H9 (cell line): ENCODE data around the gene PTCD2. TPM values are rescaled to one million over a fixed set of nuclear protein-coding genes. Genes with fewer than 3 reads are reported as not detected.
A peak's percentile ranks its signal among the peaks of the same experiment; 100 is the strongest.

Experiments
- DNase-seq: peaks from one replicate; pipeline ENCODE4 v3.0.0-alpha.2; 2017
- H2AFZ ChIP-seq: one replicate; pipeline ENCODE4 v1.6.1; 2013; ENCODE audit warnings: mild to moderate bottlenecking, low read length, control low read depth, moderate library complexity
- H2AK5ac ChIP-seq: 2 replicates; pipeline ENCODE4 v1.6.1; 2013; ENCODE audit warnings: low read length, control low read depth, mixed read lengths; ENCODE audit not compliant: insufficient read length
- H2BK120ac ChIP-seq: one replicate; pipeline ENCODE4 v1.6.1; 2013; ENCODE audit warnings: low read depth, mild to moderate bottlenecking, low read length, control low read depth, inconsistent platforms; ENCODE audit not compliant: poor library complexity, severe bottlenecking
- H2BK12ac ChIP-seq: 2 replicates; pipeline ENCODE4 v1.6.1; 2013; ENCODE audit warnings: low read length, control low read depth, mixed read lengths, low read depth; ENCODE audit not compliant: insufficient read length
- H2BK15ac ChIP-seq: 2 replicates; pipeline ENCODE4 v1.6.1; 2013; ENCODE audit warnings: low read depth, low read length, control low read depth
- H2BK20ac ChIP-seq: one replicate; pipeline ENCODE4 v1.6.1; 2013; ENCODE audit warnings: low read depth, mild to moderate bottlenecking, low read length, control low read depth, inconsistent platforms; ENCODE audit not compliant: poor library complexity, severe bottlenecking
- H2BK5ac ChIP-seq: 2 replicates; pipeline ENCODE4 v1.6.1; 2013; ENCODE audit warnings: low read length, control low read depth, mixed read lengths; ENCODE audit not compliant: insufficient read length
- H3K14ac ChIP-seq: 2 replicates; pipeline ENCODE4 v1.6.1; 2013; ENCODE audit warnings: low read length, control low read depth; ENCODE audit not compliant: insufficient read depth
- H3K18ac ChIP-seq: 2 replicates; pipeline ENCODE4 v1.6.1; 2013; ENCODE audit warnings: low read depth, mild to moderate bottlenecking, mixed read lengths, low read length, control low read depth; ENCODE audit not compliant: insufficient read length
- H3K23ac ChIP-seq: 2 replicates; pipeline ENCODE4 v1.6.1; 2013; ENCODE audit warnings: low read length, control low read depth, mixed read lengths, low read depth; ENCODE audit not compliant: insufficient read length
- H3K23me2 ChIP-seq: 2 replicates; pipeline ENCODE4 v1.6.1; 2013; ENCODE audit warnings: low read depth, mild to moderate bottlenecking, mixed read lengths, low read length, control low read depth; ENCODE audit not compliant: insufficient read length, poor library complexity, severe bottlenecking
- H3K27ac ChIP-seq: 2 replicates; pipeline ENCODE4 v1.5.1; 2013; ENCODE audit warnings: low read length, control low read depth, mixed read lengths, low read depth; ENCODE audit not compliant: insufficient read length
- H3K27me3 ChIP-seq: 2 replicates; pipeline ENCODE4 v1.6.1; 2013; ENCODE audit warnings: low read length, control low read depth, inconsistent platforms; ENCODE audit not compliant: insufficient read depth
- H3K4ac ChIP-seq: 2 replicates; pipeline ENCODE4 v1.6.1; 2013; ENCODE audit warnings: low read depth, mild to moderate bottlenecking, control low read depth, inconsistent platforms, low read length, moderate library complexity
- H3K4me1 ChIP-seq: 2 replicates; pipeline ENCODE4 v1.6.1; 2013; ENCODE audit warnings: low read length, control low read depth, inconsistent platforms; ENCODE audit not compliant: insufficient read depth
- H3K4me2 ChIP-seq: 2 replicates; pipeline ENCODE4 v1.6.1; 2013; ENCODE audit warnings: low read length, control low read depth, mixed read lengths; ENCODE audit not compliant: insufficient read length, insufficient read depth
- H3K56ac ChIP-seq: 2 replicates; pipeline ENCODE4 v1.6.1; 2013; ENCODE audit warnings: low read depth, mild to moderate bottlenecking, mixed read lengths, low read length, control low read depth; ENCODE audit not compliant: insufficient read length
- H3K79me1 ChIP-seq: 2 replicates; pipeline ENCODE4 v1.6.1; 2013; ENCODE audit warnings: low read depth, mild to moderate bottlenecking, moderate library complexity, low read length, control low read depth, inconsistent platforms; ENCODE audit not compliant: insufficient read depth, poor library complexity, severe bottlenecking
- H3K79me2 ChIP-seq: 2 replicates; pipeline ENCODE4 v1.6.1; 2013; ENCODE audit warnings: low read length, control low read depth, inconsistent platforms; ENCODE audit not compliant: insufficient read depth
- H3K9ac ChIP-seq: 2 replicates; pipeline ENCODE4 v1.6.1; 2013; ENCODE audit warnings: low read length, control low read depth, mixed read lengths; ENCODE audit not compliant: insufficient read length; ENCODE audit errors: extremely low read depth
- H3K9me3 ChIP-seq: one replicate; pipeline ENCODE4 v1.6.1; 2013; ENCODE audit warnings: low read depth, low read length, inconsistent platforms; ENCODE audit not compliant: control insufficient read depth
- H3T11ph ChIP-seq: one replicate; pipeline ENCODE4 v1.6.1; 2013; ENCODE audit warnings: mild to moderate bottlenecking, low read length, control low read depth, inconsistent platforms
- H4K20me1 ChIP-seq: one replicate; pipeline ENCODE4 v1.6.1; 2013; ENCODE audit not compliant: control insufficient read depth, insufficient read length, insufficient read depth
- H4K5ac ChIP-seq: 2 replicates; pipeline ENCODE4 v1.6.1; 2013; ENCODE audit warnings: low read depth, mild to moderate bottlenecking, mixed read lengths, low read length, control low read depth; ENCODE audit not compliant: insufficient read length
- H4K8ac ChIP-seq: replicated peaks from 2 replicates; pipeline ENCODE4 v1.6.1; 2013; ENCODE audit warnings: low read length, control low read depth, mixed read lengths, low read depth; ENCODE audit not compliant: insufficient read length
- H4K91ac ChIP-seq: 2 replicates; pipeline ENCODE4 v1.6.1; 2013; ENCODE audit warnings: low read depth, mild to moderate bottlenecking, moderate library complexity, mixed read lengths, low read length, control low read depth; ENCODE audit not compliant: insufficient read length
- H3K27ac Mint-ChIP-seq, 3 experiments: 2 replicates in 2 of 3; 3 replicates in 1 of 3; pipeline ENCODE4 v1.8.0; 2020 to 2021; ENCODE audit warnings: mixed read lengths in 3 of 3, mild to moderate bottlenecking in 1 of 3, moderate library complexity in 1 of 3
- H3K27me3 Mint-ChIP-seq: 2 replicates; pipeline ENCODE4 v1.8.0; 2021; ENCODE audit warnings: low read depth, mild to moderate bottlenecking, moderate library complexity, mixed read lengths
- H3K36me3 Mint-ChIP-seq, 3 experiments: 2 replicates in 2 of 3; 3 replicates in 1 of 3; pipeline ENCODE4 v1.8.0; 2020 to 2021; ENCODE audit warnings: low read depth in 3 of 3, mixed read lengths in 3 of 3; ENCODE audit not compliant: insufficient read depth in 1 of 3
- H3K4me1 Mint-ChIP-seq, 2 experiments: 2 replicates each; pipeline ENCODE4 v1.8.0; 2020; ENCODE audit warnings: mixed read lengths in 2 of 2
- H3K4me3 Mint-ChIP-seq, 2 experiments: 2 replicates in 1 of 2; 3 replicates in 1 of 2; pipeline ENCODE4 v1.8.0; 2020 to 2021; ENCODE audit warnings: mild to moderate bottlenecking in 2 of 2, mixed read lengths in 2 of 2, moderate library complexity in 1 of 2
- H3K9me3 Mint-ChIP-seq, 2 experiments: 2 replicates in 1 of 2; 3 replicates in 1 of 2; pipeline ENCODE4 v1.8.0; 2020; ENCODE audit warnings: mild to moderate bottlenecking in 2 of 2, mixed read lengths in 2 of 2, moderate library complexity in 1 of 2
- CTCF ChIP-seq: fragments of 200-600 bp; sonication (generic); conservative IDR thresholded peaks from 3 replicates; pipeline ENCODE4 v1.8.0; 2021; ENCODE audit warnings: antibody characterized with exemption, mild to moderate bottlenecking
- WGBS: extraction: QIAGEN DNeasy Blood & Tissue Kit; methylation state at CpG from one replicate; pipeline ENCODE4 v1.1.7; 2013; ENCODE audit warnings: missing lambda C conversion rate, low lambda C conversion rate, mixed read lengths; ENCODE audit not compliant: insufficient read length; ENCODE audit errors: extremely low coverage; 5-methylcytosine and 5-hydroxymethylcytosine counted together
- total RNA-seq: library from RNA; stranded (reverse); gene quantifications from 2 replicates; pipeline ENCODE4 v1.2.1, GENCODE V29; 2021

The PTCD2 gene
- total RNA-seq, 1 experiment from 2014 or later: 12.7 TPM

GRCh38 chr5:72355706-72356299 lies 35.6 kb downstream of the PTCD2 start:
- Histone ChIP-seq H4K5ac (no peak overlapping the region), H3K56ac (no peak overlapping the region), H2BK120ac (no peak overlapping the region), H2BK12ac (no peak overlapping the region), H3K14ac (no peak overlapping the region), H3K4ac (no peak overlapping the region), H4K91ac (no peak overlapping the region), H3K23ac (no peak overlapping the region), H3K4me2 (no peak overlapping the region), H3K18ac (no peak overlapping the region), H3K79me2 (no peaks in the 10 kb centered on the region), H3K27ac (no peak overlapping the region), H3K27me3 (no peaks in the 10 kb centered on the region), H3T11ph (no peak overlapping the region), H3K9ac (no peak overlapping the region), H2BK20ac (no peak overlapping the region), H3K79me1 (no peaks in the 10 kb centered on the region), H4K20me1 (no peaks in the 10 kb centered on the region), H4K8ac (no peak overlapping the region), H2BK15ac (no peak overlapping the region), H3K4me1 (no peaks in the 10 kb centered on the region), H3K9me3 (no peaks in the 10 kb centered on the region), H3K23me2 (no peaks in the 10 kb centered on the region), H2AK5ac (no peak overlapping the region), H2AFZ (no peak overlapping the region), H2BK5ac (no peak overlapping the region)
- no peaks in the 10 kb centered on the region for H3K4me1 Mint-ChIP-seq
- no peak overlapping the region for H3K27ac Mint-ChIP-seq
- no CpG with 5 or more reads among the region's 5 CpGs for WGBS
- peaks cover 8 to 17% (median 12%) of the 10 kb centered on the region in 3 experiments; a peak in 5 of 7 replicates for H3K36me3 Mint-ChIP-seq
- TF ChIP-seq CTCF: peak; percentile 71
- no peak overlapping the region for H3K4me3 Mint-ChIP-seq
- peak; percentile 45 for DNase-seq
- H3K9me3 Mint-ChIP-seq: no peaks in the 10 kb centered on the region
- H3K27me3 Mint-ChIP-seq: no peaks in the 10 kb centered on the region
